WTC11 (cell line): ENCODE data around the gene OPRD1.

ENCODE experiments used
- CTCF ChIP-seq: fragments of 200-600 bp; IDR thresholded peaks from 2 replicates; pipeline ENCODE4 v1.8.0; 2022; ENCODE audit warnings: antibody characterized with exemption
- ELF4 ChIP-seq: sonication (generic); formaldehyde crosslinking; IDR thresholded peaks from 2 replicates; pipeline ENCODE4 v1.8.1; 2022; ENCODE audit warnings: low read depth, mild to moderate bottlenecking, moderate library complexity, missing genetic modification reagents
- FOXJ3 ChIP-seq: sonication (generic); formaldehyde crosslinking; IDR thresholded peaks from 2 replicates; pipeline ENCODE4 v1.9.0; 2021; ENCODE audit warnings: missing genetic modification reagents, mild to moderate bottlenecking, borderline replicate concordance
- GRHL2 ChIP-seq: fragments of 250-450 bp; sonication (Bioruptor Pico); IDR thresholded peaks from 2 replicates; pipeline ENCODE4 v1.8.0; 2022; ENCODE audit warnings: mild to moderate bottlenecking, moderate library complexity; ENCODE audit not compliant: insufficient replicate concordance, severe bottlenecking
- MYBL2 ChIP-seq: sonication (generic); formaldehyde crosslinking; IDR thresholded peaks from 2 replicates; pipeline ENCODE4 v1.8.1; 2023; ENCODE audit warnings: mild to moderate bottlenecking, moderate library complexity, missing genetic modification reagents
- NFE2L1 ChIP-seq: sonication (generic); formaldehyde crosslinking; IDR thresholded peaks from 2 replicates; pipeline ENCODE4 v1.8.1; 2023; ENCODE audit warnings: missing genetic modification reagents
- NFYB ChIP-seq: sonication (generic); formaldehyde crosslinking; conservative IDR thresholded peaks from 2 replicates; pipeline ENCODE4 v1.8.0; 2022; ENCODE audit warnings: low read depth, missing genetic modification reagents
- NR2C2 ChIP-seq: sonication (generic); formaldehyde crosslinking; IDR thresholded peaks from 2 replicates; pipeline ENCODE4 v1.8.0; 2022; ENCODE audit warnings: mild to moderate bottlenecking, missing genetic modification reagents
- PRRX2 ChIP-seq: fragments of 250-450 bp; sonication (Bioruptor Pico); IDR thresholded peaks from 2 replicates; pipeline ENCODE4 v1.8.0; 2021; ENCODE audit warnings: mild to moderate bottlenecking
- RELA ChIP-seq: sonication (generic); formaldehyde crosslinking; IDR thresholded peaks from 2 replicates; pipeline ENCODE4 v1.8.1; 2022; ENCODE audit warnings: missing genetic modification reagents, mild to moderate bottlenecking, borderline replicate concordance
- USF1 ChIP-seq: sonication (generic); formaldehyde crosslinking; IDR thresholded peaks from 2 replicates; pipeline ENCODE4 v1.8.0; 2022; ENCODE audit warnings: mild to moderate bottlenecking, missing genetic modification reagents
- ZNF317 ChIP-seq: sonication (generic); formaldehyde crosslinking; IDR thresholded peaks from 2 replicates; pipeline ENCODE4 v1.8.1; 2023; ENCODE audit warnings: low read depth, mild to moderate bottlenecking, moderate library complexity, missing genetic modification reagents, borderline replicate concordance
- TF ChIP-seq, protein P1 (sequence below): sonication (generic); formaldehyde crosslinking; IDR thresholded peaks from 2 replicates; pipeline ENCODE4 v1.8.1; 2022; ENCODE audit warnings: low read depth, mild to moderate bottlenecking, moderate library complexity, missing genetic modification reagents, borderline replicate concordance

GRCh38 chr1:28888915-28889314 lies 76.9 kb downstream of the OPRD1 start:
- TF ChIP-seq NFYB (CRISPR knock-in tag) = no peak
- no peak for TF ChIP-seq RELA (CRISPR knock-in tag)
- no peak for TF ChIP-seq GRHL2 (CRISPR knock-in tag)
- TF ChIP-seq FOXJ3 (CRISPR knock-in tag) = no peak
- TF ChIP-seq CTCF = no peak
- no peak for TF ChIP-seq MYBL2 (CRISPR knock-in tag)
- no peak for TF ChIP-seq NFE2L1 (CRISPR knock-in tag)
- TF ChIP-seq ELF4 (CRISPR knock-in tag) = no peak
- no peak for TF ChIP-seq PRRX2 (CRISPR knock-in tag)
- TF ChIP-seq ZNF317 = no peak
- TF ChIP-seq, protein P1, sequence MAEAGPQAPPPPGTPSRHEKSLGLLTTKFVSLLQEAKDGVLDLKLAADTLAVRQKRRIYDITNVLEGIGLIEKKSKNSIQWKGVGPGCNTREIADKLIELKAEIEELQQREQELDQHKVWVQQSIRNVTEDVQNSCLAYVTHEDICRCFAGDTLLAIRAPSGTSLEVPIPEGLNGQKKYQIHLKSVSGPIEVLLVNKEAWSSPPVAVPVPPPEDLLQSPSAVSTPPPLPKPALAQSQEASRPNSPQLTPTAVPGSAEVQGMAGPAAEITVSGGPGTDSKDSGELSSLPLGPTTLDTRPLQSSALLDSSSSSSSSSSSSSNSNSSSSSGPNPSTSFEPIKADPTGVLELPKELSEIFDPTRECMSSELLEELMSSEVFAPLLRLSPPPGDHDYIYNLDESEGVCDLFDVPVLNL = no peak
- TF ChIP-seq USF1 (CRISPR knock-in tag) = no peak
- no peak for TF ChIP-seq NR2C2 (CRISPR knock-in tag)
